ENCODE results near the gene TMEM150C.
"Not testable (repeated sequence)": the region's sequence is repeated elsewhere in the genome, so short reads cannot be mapped to it uniquely, and the experiment has no call there.

TMEM150C gene

DNA sequence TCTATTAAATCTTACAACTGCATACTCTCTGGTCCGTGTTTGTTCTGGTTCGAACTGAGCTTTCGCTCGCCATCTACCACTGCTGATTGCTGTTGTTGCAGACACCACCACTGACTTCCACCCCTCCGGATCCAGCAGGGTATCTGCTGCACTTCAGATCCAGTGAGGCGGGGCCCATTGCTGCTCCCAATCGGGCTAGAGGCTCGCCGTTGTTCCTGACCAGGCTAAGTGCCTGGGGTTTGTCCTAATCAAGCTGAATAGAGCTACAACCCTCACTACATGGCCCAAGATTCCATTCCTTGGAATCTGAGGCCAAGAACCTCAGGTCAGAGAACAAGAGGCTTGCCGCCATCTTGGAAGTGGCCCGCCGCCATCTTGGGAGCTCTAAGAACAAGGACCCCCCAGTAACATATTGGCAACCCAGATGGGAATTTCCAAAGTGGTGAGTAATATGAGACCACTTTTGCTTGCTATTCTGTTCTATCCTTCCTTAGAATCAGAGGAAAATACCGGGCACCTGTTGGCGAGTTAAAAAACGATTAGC lies 88.1 kb downstream of the TMEM150C start:
- no peak for DNase-seq (ENCODE audit: low read depth)
- no peak overlapping the region for H3K4me3 ChIP-seq (ENCODE audit: control insufficient read depth, low read depth, low read length)
- TF ChIP-seq, protein P1, sequence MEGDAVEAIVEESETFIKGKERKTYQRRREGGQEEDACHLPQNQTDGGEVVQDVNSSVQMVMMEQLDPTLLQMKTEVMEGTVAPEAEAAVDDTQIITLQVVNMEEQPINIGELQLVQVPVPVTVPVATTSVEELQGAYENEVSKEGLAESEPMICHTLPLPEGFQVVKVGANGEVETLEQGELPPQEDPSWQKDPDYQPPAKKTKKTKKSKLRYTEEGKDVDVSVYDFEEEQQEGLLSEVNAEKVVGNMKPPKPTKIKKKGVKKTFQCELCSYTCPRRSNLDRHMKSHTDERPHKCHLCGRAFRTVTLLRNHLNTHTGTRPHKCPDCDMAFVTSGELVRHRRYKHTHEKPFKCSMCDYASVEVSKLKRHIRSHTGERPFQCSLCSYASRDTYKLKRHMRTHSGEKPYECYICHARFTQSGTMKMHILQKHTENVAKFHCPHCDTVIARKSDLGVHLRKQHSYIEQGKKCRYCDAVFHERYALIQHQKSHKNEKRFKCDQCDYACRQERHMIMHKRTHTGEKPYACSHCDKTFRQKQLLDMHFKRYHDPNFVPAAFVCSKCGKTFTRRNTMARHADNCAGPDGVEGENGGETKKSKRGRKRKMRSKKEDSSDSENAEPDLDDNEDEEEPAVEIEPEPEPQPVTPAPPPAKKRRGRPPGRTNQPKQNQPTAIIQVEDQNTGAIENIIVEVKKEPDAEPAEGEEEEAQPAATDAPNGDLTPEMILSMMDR (IDR thresholded peaks at IDR 0.05; ENCODE audit: control insufficient read depth, insufficient read depth, low read depth, low read length, missing control alignments): no peak

- not testable (repeated sequence) for H3K4me3 ChIP-seq (ENCODE audit: control insufficient read depth, low read depth, low read length); DNase-seq (ENCODE audit: low read depth)
These were observed 88.7 kb downstream of the TMEM150C start for GRCh38 chr4:82473080-82473479.

DNA sequence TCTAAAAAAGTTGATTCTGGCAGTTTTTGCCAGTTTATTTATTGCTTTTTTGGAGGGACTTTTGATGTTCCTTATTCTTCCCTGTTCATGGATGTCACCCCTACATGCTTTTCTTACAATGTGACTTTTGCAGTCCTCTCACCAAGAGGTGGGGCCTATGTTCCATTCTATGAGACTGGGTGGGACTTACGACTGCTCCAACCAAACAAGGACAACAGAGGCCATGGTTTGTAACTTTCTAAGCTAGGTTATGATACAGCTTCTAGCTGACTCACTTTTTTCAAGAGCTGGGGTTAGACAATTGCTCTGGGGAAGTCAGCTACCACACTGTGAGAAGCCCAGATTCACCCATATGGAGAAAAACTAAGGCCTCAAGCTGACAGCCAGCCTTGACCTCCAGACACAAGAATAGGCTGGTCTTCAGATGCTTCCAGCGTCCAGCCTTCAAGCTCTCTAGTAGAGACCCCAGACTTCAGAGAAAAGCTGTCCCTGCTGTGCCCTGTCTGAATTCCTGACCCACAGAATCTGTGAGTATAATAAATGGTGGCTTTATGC lies 91.9 kb downstream of the TMEM150C start:
- peak; percentile 52 for DNase-seq (ENCODE audit: low read depth)
- no peak overlapping the region for H3K4me3 ChIP-seq (ENCODE audit: control insufficient read depth, low read depth, low read length)
- TF ChIP-seq, protein P1 (IDR thresholded peaks at IDR 0.05; ENCODE audit: control insufficient read depth, insufficient read depth, low read depth, low read length, missing control alignments): no peak

- no peak overlapping the region for H3K4me3 ChIP-seq (ENCODE audit: control insufficient read depth, low read depth, low read length)
- TF ChIP-seq, protein P1 (IDR thresholded peaks at IDR 0.05; ENCODE audit: control insufficient read depth, insufficient read depth, low read depth, low read length, missing control alignments): no peak
- no peak for DNase-seq (ENCODE audit: low read depth)
These were observed 94.3 kb downstream of the TMEM150C start for GRCh38 chr4:82467471-82467870.

- TF ChIP-seq, protein P1 (IDR thresholded peaks at IDR 0.05; ENCODE audit: control insufficient read depth, insufficient read depth, low read depth, low read length, missing control alignments): no peak
- no peak overlapping the region for H3K4me3 ChIP-seq (ENCODE audit: control insufficient read depth, low read depth, low read length)
- no peak for DNase-seq (ENCODE audit: low read depth)
These were observed 98.6 kb downstream of the TMEM150C start for GRCh38 chr4:82463221-82463620.

DNA sequence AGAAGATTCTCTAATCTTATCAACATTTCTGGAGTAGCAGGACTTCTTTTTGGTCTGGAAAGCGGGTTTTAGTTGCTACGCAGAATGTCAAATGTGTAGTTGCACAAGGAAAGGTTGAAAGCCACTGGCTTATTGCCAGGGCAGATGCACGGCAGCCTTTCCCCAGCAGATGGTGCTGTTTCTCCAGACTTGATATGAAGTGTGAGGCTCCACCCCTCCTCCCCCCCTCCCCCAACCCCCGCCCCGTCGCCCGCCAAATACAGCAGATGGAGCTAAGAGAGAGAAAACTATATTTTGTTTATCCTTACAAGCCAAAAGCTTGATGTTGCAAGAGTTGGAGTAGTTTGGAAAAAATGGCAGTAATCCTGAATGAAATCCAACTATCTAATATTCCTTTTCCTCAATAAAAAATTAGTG lies 99.4 kb downstream of the TMEM150C start:
- DNase-seq (ENCODE audit: low read depth): peak; percentile 63
- TF ChIP-seq, protein P1 (IDR thresholded peaks at IDR 0.05; ENCODE audit: control insufficient read depth, insufficient read depth, low read depth, low read length, missing control alignments): peak; percentile 73
- H3K4me3 ChIP-seq (ENCODE audit: control insufficient read depth, low read depth, low read length): no peak overlapping the region

GRCh38 chr4:82461710-82462109 lies 100.1 kb downstream of the TMEM150C start:
- no peak for DNase-seq (ENCODE audit: low read depth)

More at GRCh38 chr4:82461710-82462109, 100.1 kb downstream of the TMEM150C start:
- TF ChIP-seq, protein P1 (IDR thresholded peaks at IDR 0.05; ENCODE audit: control insufficient read depth, insufficient read depth, low read depth, low read length, missing control alignments): no peak
- H3K4me3 ChIP-seq (ENCODE audit: control insufficient read depth, low read depth, low read length): no peak overlapping the region

Data from AG09309 (cell line).